Measurements from ENCODE around the gene SLC25A18. TPM values are rescaled to one million over a fixed set of nuclear protein-coding genes. Genes with fewer than 3 reads are reported as not detected.
"Not testable (repeated sequence)": the region's sequence is repeated elsewhere in the genome, so short reads cannot be mapped to it uniquely, and the experiment has no call there.

Gene SLC25A18
- 8.4 TPM for total RNA-seq
- long read RNA-seq, transcript SLC25A18-201 (11 exons, 2,244 nt) = major isoform, 8 of 42 reads
- long read RNA-seq, partial matches to known transcripts = 12 of 42 reads
- long read RNA-seq, other reads (novel, unspliced or antisense) = 22 of 42 reads

- no peak for DNase-seq (ENCODE audit: low spot score)
Measured at GRCh38 chr22:17562906-17563870, at the start of gene SLC25A18. Gene SLC25A18, plus strand, starts transcription at chr22:17563498. Its CDS starts 16,447 bp downstream, at chr22:17579945.

GRCh38 chr22:17513612-17514011 lies 49.7 kb upstream of the SLC25A18 start:
- DNase-seq (ENCODE audit: low spot score) = no peak

- no peak for DNase-seq (ENCODE audit: low spot score)
Measured at GRCh38 chr22:17514084-17514483, 49.2 kb upstream of the SLC25A18 start.

- DNase-seq (ENCODE audit: low spot score) = no peak
Measured at GRCh38 chr22:17518406-17518805, 44.9 kb upstream of the SLC25A18 start.

GRCh38 chr22:17521971-17522370 lies 41.3 kb upstream of the SLC25A18 start:
- not testable (repeated sequence) for DNase-seq (ENCODE audit: low spot score)

GRCh38 chr22:17523925-17524324 lies 39.4 kb upstream of the SLC25A18 start:
- no peak for DNase-seq (ENCODE audit: low spot score)

GRCh38 chr22:17536269-17536668 lies 27.0 kb upstream of the SLC25A18 start:
- DNase-seq (ENCODE audit: low spot score) = peak; percentile 55

GRCh38 chr22:17537155-17537554 lies 26.1 kb upstream of the SLC25A18 start:
- DNase-seq (ENCODE audit: low spot score) = no peak

GRCh38 chr22:17540481-17540880 lies 22.8 kb upstream of the SLC25A18 start:
- DNase-seq (ENCODE audit: low spot score) = peak; percentile 62

- peak; percentile 11 for DNase-seq (ENCODE audit: low spot score)
Measured at GRCh38 chr22:17541476-17541875, 21.8 kb upstream of the SLC25A18 start.

GRCh38 chr22:17542452-17542851 lies 20.8 kb upstream of the SLC25A18 start:
- DNase-seq (ENCODE audit: low spot score) = peak; percentile 67

- peak; percentile 74 for DNase-seq (ENCODE audit: low spot score)
Measured at GRCh38 chr22:17548010-17548755, 15.1 kb upstream of the SLC25A18 start.

- DNase-seq (ENCODE audit: low spot score) = peak; percentile 47
Measured at GRCh38 chr22:17548756-17549035, 14.6 kb upstream of the SLC25A18 start.

- peak; percentile 80 for DNase-seq (ENCODE audit: low spot score)
Measured at GRCh38 chr22:17549183-17549582, 14.1 kb upstream of the SLC25A18 start.

- peak; percentile 28 for DNase-seq (ENCODE audit: low spot score)
Measured at GRCh38 chr22:17549655-17550054, 13.6 kb upstream of the SLC25A18 start.

- DNase-seq (ENCODE audit: low spot score) = no peak
Measured at GRCh38 chr22:17552737-17553136, 10.6 kb upstream of the SLC25A18 start.

- DNase-seq (ENCODE audit: low spot score) = no peak
Measured at GRCh38 chr22:17554814-17555213, 8.5 kb upstream of the SLC25A18 start.

- no peak for DNase-seq (ENCODE audit: low spot score)
Measured at GRCh38 chr22:17559188-17559587, 4.1 kb upstream of the SLC25A18 start.

- DNase-seq (ENCODE audit: low spot score) = no peak
Measured at GRCh38 chr22:17563936-17564391, 666 bp downstream of the SLC25A18 start.

GRCh38 chr22:17566016-17566687 lies 2.9 kb downstream of the SLC25A18 start:
- DNase-seq (ENCODE audit: low spot score) = not testable (repeated sequence)

- no peak for DNase-seq (ENCODE audit: low spot score)
Measured at GRCh38 chr22:17566776-17567175, 3.5 kb downstream of the SLC25A18 start.

All from mesenteric fat pad (tissue), 1 donor.